ENCODE measurements around the gene HM13.

DNA sequence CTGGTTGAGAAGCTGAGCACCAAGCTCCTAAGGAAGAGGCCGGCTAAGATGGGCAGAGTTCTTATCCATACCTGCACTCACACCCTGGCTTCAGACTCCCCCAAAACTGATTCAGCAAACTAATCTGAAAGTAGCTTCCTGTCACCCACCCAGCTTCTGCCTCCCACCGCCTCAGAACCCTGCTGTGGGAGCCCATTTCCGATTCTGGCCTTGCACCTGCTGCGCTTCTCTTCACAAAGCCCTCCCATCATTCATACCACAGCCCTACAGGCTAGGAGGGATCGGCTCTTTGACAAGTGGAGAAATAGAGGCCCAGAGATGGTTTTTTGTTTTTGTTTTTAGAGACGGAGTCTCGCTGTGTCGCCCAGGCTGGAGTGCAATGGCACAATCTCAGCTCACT, 28.7 kb downstream of the HM13 start:
- TF ChIP-seq YY1 (IDR thresholded peaks at IDR 0.05) (no peak), GABPA (IDR thresholded peaks at IDR 0.05 in 1 of 2, conservative IDR thresholded peaks at IDR 0.05 in 1 of 2) (no peak), EGR1 (IDR thresholded peaks at IDR 0.05; ENCODE audit: low read depth in 2 of 2) (no peak), HNF4G (IDR thresholded peaks at IDR 0.05) (no peak)
- TF ChIP-seq, protein P1, sequence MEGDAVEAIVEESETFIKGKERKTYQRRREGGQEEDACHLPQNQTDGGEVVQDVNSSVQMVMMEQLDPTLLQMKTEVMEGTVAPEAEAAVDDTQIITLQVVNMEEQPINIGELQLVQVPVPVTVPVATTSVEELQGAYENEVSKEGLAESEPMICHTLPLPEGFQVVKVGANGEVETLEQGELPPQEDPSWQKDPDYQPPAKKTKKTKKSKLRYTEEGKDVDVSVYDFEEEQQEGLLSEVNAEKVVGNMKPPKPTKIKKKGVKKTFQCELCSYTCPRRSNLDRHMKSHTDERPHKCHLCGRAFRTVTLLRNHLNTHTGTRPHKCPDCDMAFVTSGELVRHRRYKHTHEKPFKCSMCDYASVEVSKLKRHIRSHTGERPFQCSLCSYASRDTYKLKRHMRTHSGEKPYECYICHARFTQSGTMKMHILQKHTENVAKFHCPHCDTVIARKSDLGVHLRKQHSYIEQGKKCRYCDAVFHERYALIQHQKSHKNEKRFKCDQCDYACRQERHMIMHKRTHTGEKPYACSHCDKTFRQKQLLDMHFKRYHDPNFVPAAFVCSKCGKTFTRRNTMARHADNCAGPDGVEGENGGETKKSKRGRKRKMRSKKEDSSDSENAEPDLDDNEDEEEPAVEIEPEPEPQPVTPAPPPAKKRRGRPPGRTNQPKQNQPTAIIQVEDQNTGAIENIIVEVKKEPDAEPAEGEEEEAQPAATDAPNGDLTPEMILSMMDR (IDR thresholded peaks at IDR 0.05; ENCODE audit: low read depth, low read length, missing input control): no peak

Measured in liver (tissue), 3 donors.